HuH-7.5 (cell line): ENCODE data around the gene ABHD17B.
"Not testable (repeated sequence)": the region's sequence is repeated elsewhere in the genome, so short reads cannot be mapped to it uniquely, and the experiment has no call there.

ENCODE experiments used
- DNase-seq: peaks from one replicate; pipeline ENCODE4 v3.0.0; 2011; ENCODE audit warnings: low spot score

The ABHD17B gene

GRCh38 chr9:71911061-71911907 lies at the start of gene ABHD17B, which contains the start of gene C9orf85:
Gene ABHD17B, minus strand, starts transcription at chr9:71911193. Its CDS starts 36,113 bp downstream, at chr9:71875080.
Gene C9orf85, plus strand, starts transcription at chr9:71911639. Its CDS starts 96 bp downstream, at chr9:71911735.
- peak; percentile 91 for DNase-seq

- DNase-seq = no peak
These were observed 44.4 kb upstream of the ABHD17B start for GRCh38 chr9:71955300-71955915.

- not testable (repeated sequence) for DNase-seq
These were observed 43.7 kb upstream of the ABHD17B start for GRCh38 chr9:71954652-71955051.

- DNase-seq = no peak
These were observed 33.9 kb upstream of the ABHD17B start for GRCh38 chr9:71944754-71945375.

- DNase-seq = no peak
These were observed 31.1 kb upstream of the ABHD17B start for GRCh38 chr9:71941998-71942567.

- no peak for DNase-seq
These were observed 30.1 kb upstream of the ABHD17B start for GRCh38 chr9:71941060-71941568.

GRCh38 chr9:71937898-71938297 lies 26.9 kb upstream of the ABHD17B start:
- no peak for DNase-seq

GRCh38 chr9:71937070-71937625 lies 26.2 kb upstream of the ABHD17B start:
- no peak for DNase-seq

GRCh38 chr9:71936066-71936465 lies 25.1 kb upstream of the ABHD17B start:
- no peak for DNase-seq

- no peak for DNase-seq
These were observed 20.2 kb upstream of the ABHD17B start for GRCh38 chr9:71931166-71931565.

GRCh38 chr9:71929791-71930440 lies 18.9 kb upstream of the ABHD17B start:
- no peak for DNase-seq

GRCh38 chr9:71929223-71929622 lies 18.2 kb upstream of the ABHD17B start:
- no peak for DNase-seq

- no peak for DNase-seq
These were observed 17.8 kb upstream of the ABHD17B start for GRCh38 chr9:71928806-71929205.

- DNase-seq = no peak
These were observed 17.4 kb upstream of the ABHD17B start for GRCh38 chr9:71928376-71928775.

GRCh38 chr9:71925834-71926233 lies 14.8 kb upstream of the ABHD17B start:
- DNase-seq = no peak

GRCh38 chr9:71924576-71924975 lies 13.6 kb upstream of the ABHD17B start:
- DNase-seq = no peak

GRCh38 chr9:71921190-71921814 lies 10.3 kb upstream of the ABHD17B start:
- DNase-seq = no peak

GRCh38 chr9:71920456-71921189 lies 9.6 kb upstream of the ABHD17B start:
- no peak for DNase-seq

- DNase-seq = no peak
These were observed 7.4 kb upstream of the ABHD17B start for GRCh38 chr9:71918419-71918818.

- DNase-seq = no peak
These were observed 6.0 kb upstream of the ABHD17B start for GRCh38 chr9:71916834-71917534.
